VCaP (cell line): Measurements from ENCODE around the gene ZNF778.

ENCODE experiments used
- H3K27ac ChIP-seq: fragments of 450-650 bp; 2 replicates; pipeline ENCODE4 v1.5.1; 2017
- TF ChIP-seq, protein P1 (sequence below): fragments of 450-650 bp; conservative IDR thresholded peaks from 2 replicates; pipeline ENCODE4 v1.5.1; 2017; ENCODE audit warnings: mild to moderate bottlenecking, moderate library complexity

The ZNF778 gene

DNA sequence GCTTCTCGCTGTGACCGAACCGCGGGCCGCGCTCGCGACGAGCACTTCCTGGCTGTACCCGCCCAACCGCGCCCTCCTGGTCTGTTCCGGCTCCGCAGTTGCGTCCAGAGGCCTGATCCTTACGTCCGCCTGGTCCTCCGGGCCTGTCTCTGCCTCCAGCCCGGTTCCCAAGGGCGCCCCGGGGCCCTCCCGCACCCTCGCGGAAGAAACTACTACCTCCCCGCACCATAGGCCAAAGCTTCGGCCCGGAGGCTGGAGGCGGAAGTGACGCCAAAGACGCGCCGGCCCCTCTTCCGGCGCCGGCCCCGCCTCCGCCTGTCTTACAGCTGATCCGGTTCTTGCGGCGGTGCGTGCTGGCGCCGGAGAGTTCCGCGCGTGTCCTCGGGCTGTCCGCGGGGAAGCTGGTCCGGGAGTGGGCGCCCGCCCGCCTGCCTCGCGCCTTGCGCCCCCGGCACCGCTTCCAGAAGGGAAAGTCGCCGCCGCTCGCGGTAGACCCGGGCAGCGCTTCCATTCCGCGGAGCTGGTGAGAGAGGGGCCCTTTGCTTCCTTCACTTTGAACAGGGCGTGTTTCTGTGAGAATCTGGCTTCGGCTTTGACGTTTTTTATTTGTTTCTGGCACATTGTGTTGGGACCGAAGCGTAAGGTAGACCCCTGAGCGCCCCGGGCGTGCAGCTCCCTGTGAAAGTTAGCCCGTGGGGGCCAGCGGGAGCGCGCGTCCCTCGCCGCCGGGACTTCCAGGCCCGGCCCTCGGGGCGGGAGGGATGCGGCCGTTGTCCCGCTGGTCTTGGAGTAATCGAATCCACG lies at the start of gene ZNF778:
Gene ZNF778, plus strand, starts transcription at position 316 of the 804 bp plus-strand sequence. CDS start 3,425 bp downstream, outside the sequence.
- H3K27ac ChIP-seq, result peak within 1 kb of the TSS; percentile 60
- TF ChIP-seq, protein P1, sequence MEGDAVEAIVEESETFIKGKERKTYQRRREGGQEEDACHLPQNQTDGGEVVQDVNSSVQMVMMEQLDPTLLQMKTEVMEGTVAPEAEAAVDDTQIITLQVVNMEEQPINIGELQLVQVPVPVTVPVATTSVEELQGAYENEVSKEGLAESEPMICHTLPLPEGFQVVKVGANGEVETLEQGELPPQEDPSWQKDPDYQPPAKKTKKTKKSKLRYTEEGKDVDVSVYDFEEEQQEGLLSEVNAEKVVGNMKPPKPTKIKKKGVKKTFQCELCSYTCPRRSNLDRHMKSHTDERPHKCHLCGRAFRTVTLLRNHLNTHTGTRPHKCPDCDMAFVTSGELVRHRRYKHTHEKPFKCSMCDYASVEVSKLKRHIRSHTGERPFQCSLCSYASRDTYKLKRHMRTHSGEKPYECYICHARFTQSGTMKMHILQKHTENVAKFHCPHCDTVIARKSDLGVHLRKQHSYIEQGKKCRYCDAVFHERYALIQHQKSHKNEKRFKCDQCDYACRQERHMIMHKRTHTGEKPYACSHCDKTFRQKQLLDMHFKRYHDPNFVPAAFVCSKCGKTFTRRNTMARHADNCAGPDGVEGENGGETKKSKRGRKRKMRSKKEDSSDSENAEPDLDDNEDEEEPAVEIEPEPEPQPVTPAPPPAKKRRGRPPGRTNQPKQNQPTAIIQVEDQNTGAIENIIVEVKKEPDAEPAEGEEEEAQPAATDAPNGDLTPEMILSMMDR, result no peak

DNA sequence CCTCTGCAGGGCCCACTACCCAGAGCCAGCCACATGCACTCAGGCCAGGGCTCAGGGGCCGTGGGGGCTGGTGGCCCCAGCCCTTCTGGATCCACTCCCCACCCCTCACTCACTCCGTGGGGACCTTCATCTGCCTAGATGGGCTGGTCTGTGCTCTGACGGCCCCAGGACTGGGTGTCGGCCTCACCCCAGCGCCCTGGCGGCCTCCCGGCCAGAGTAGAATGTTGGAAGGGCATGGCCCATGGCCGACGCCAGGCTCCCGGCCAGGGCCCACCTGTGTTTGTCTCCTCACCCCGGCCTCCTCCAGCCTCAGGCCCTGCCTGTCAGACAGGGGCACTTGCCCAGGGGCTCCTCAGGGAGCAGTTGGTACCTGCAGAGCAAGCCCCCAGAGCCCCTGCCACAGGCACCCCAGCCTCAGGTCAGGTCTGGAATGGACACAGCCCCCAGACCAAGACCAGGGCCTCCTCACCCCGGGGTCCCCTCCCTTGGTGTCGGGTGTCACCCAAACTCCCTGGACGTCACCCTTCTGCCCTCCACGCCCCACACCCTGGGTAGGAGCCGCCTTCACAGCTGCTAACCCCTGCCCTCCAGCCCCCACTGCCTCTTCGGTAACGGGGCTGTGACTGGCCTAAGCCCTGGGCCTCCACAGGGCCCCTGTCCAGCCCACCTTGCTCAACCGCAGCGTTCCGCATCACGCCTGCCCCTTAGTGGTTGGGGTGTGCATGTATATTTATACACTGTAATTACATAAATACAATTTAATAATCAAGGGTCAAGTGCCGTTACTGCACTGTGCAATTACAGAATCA lies 48.9 kb upstream of the ZNF778 start:
- TF ChIP-seq, protein P1, result no peak
- H3K27ac ChIP-seq, result no peak overlapping the region

DNA sequence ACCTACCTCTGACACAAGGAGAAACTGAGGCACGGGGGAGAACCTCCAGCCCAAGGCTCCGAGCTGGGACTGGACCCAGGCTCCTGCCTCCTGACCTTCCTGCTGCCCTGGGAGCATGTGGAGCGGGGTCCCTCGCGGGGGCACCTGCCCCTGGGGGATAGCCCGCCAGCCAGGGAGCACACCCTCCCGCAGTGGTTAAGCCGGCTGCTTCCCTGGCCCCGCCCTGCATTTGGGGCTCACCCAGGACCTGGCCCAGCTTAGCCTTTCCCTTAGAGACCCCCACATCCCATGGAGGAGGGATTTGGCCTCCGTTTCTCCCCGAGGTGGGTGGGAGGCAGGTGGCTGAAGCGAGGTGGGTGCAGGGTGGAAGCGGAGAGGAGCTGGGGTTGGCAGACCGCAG lies 47.7 kb upstream of the ZNF778 start:
- TF ChIP-seq, protein P1, result no peak
- no peak overlapping the region for H3K27ac ChIP-seq

DNA sequence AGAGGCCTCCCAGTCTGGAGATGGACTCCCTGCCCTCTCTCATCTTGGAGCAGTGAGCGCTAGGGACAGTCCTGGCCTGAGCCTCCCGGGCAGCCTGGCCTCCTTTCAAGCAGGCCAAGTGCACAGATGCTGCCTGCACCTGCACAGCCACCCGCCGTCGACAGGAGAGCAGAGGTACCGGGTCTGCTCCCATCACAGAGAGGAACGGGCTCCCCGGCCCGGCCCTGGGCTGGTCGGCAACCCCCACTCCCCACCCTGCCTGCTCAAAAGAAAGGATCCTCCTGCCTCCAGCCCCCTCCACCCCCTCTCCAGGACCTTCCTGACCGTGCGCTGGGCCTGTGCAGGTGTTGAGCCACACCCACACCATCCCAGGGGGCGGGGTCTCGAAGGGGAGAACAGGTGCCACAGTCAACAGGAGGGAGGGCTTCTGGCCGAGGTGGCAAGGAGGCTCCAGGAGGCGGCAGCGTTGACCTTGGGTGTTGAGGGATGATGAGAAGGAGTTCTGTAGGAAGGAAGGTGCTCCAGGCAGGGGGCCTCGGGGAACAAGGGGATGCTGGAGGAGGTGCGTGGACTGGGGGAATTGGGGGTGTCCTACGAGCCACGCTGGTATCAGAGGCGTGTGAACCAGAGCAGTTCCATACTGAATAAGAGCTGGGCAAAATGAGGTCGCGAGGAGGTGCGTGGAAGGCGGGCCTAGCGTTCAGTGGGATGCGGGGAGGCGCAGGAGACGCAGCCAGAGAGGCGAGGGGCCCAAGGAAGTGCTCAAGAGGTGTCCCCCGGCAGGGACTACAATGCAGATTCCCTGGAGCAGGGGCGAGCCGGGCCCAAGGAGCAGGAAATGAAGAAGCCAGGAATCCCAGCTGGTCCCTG lies 46.9 kb upstream of the ZNF778 start:
- TF ChIP-seq, protein P1, result no peak
- H3K27ac ChIP-seq, result no peak overlapping the region

DNA sequence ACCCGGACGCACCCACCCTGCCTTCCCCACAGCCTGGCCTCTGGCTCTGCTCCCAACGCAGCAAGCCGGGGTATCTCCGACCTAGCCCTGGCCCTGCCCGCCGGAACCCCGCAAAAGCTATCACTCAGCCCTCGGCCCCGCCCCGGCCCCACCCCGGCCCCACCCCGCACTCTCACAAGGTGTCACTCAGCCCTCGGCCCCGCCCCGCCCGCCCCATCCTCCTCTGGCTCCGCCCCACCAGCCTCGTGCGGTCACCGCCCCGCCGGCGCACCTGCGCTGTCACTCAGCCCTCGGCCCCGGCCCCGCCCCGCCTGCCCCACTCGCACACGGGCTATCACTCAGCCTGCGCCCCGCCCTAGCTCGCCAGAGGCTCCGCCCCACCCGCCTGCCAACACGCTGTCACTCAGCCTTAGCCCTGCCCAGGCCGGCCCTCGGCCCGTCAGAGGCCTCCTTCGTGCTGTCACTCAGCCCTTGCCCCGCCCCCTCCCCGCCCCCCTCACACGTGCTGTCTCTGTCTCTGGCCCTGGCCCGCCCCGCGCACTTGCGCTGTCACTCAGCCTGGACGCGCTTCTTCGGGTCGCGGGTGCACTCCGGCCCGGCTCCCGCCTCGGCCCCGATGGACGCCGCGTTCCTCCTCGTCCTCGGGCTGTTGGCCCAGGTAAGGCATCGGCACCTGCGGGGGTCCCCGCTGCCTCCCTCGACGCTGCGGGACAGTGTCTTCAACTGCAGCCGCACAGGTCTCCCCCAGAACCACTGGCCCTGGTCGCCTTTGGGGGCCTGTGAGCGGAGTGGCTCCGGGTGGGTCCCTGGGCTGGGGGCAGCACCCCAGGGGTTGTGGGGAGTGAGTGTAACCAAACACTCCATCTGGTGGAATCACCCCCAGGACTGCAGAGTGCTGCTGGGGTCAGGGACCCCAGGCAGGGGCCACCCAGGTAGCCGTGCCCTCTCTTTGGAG lies 46.0 kb upstream of the ZNF778 start, which contains the start of gene CDH15:
Gene CDH15, plus strand, starts transcription at position 533 of the 955 bp plus-strand sequence. Its CDS starts 84 bp downstream, at position 617.
- TF ChIP-seq, protein P1, result no peak
- H3K27ac ChIP-seq, result no peak within 1 kb of the TSS

DNA sequence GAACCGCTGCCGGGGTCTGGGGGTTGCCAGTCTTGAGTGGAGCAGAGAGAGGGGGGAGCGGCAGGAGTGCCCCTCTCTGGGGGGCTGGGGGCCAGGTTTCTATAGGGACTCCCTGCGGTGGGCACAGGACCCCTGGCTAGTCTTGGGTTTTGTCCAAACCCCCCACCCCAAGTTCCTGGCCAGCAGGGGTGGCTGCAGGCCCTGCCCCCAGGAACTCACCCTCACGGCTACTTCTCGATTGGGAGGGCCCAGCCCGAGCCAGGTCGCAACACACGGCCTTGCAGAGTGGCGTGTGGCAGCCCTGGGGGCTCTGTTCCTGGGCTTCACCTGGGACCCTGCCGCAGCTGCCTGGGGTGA lies 45.4 kb upstream of the ZNF778 start:
- no peak overlapping the region for H3K27ac ChIP-seq
- TF ChIP-seq, protein P1, result no peak
